Muscle layer of colon (tissue), 2 donors: ENCODE data around the gene DHRS4L2.
"Not testable (repeated sequence)": the region's sequence is repeated elsewhere in the genome, so short reads cannot be mapped to it uniquely, and the experiment has no call there.

Source experiments
- H3K27ac ChIP-seq: one replicate; pipeline ENCODE4 v1.7.0; 2013; ENCODE audit warnings: low read depth, mild to moderate bottlenecking, low read length, moderate library complexity
- H3K27me3 ChIP-seq, 2 donors: one replicate each; pipeline ENCODE4 v1.7.0; 2013; ENCODE audit warnings: low read length in 2 of 2, mild to moderate bottlenecking in 2 of 2; ENCODE audit not compliant: insufficient read depth in 2 of 2, control insufficient read depth in 1 of 2
- H3K36me3 ChIP-seq: one replicate; pipeline ENCODE4 v1.7.0; 2013; ENCODE audit warnings: mild to moderate bottlenecking, low read length; ENCODE audit not compliant: insufficient read depth
- H3K4me1 ChIP-seq: one replicate; pipeline ENCODE4 v1.7.0; 2013; ENCODE audit warnings: mild to moderate bottlenecking, low read length; ENCODE audit not compliant: insufficient read depth
- H3K4me3 ChIP-seq, 2 donors: one replicate each; pipeline ENCODE4 v1.7.0; 2013; ENCODE audit warnings: low read length in 2 of 2, low read depth in 1 of 2, mild to moderate bottlenecking in 1 of 2, moderate library complexity in 1 of 2
- H3K9ac ChIP-seq: one replicate; pipeline ENCODE4 v1.7.0; 2013; ENCODE audit warnings: low read length
- H3K9me3 ChIP-seq: one replicate; pipeline ENCODE4 v1.7.0; 2013; ENCODE audit warnings: mild to moderate bottlenecking, low read length
- donor health status: abdominal sarcoma.
- donor health status: Adenocarcinoma of cecum.

The DHRS4L2 gene

GRCh38 chr14:24006471-24006816, 17.7 kb downstream of the DHRS4L2 start:
- not testable (repeated sequence) for H3K4me1 ChIP-seq, H3K36me3 ChIP-seq, H3K9me3 ChIP-seq, H3K27me3 ChIP-seq, H3K9ac ChIP-seq, H3K27ac ChIP-seq, H3K4me3 ChIP-seq

- not testable (repeated sequence) for H3K4me3 ChIP-seq, H3K27ac ChIP-seq, H3K27me3 ChIP-seq, H3K9ac ChIP-seq, H3K9me3 ChIP-seq, H3K4me1 ChIP-seq, H3K36me3 ChIP-seq
Observed at GRCh38 chr14:24006817-24007652, 18.3 kb downstream of the DHRS4L2 start.

GRCh38 chr14:24011051-24011450, 22.3 kb downstream of the DHRS4L2 start:
- H3K4me3 ChIP-seq, result no peak overlapping the region
- H3K9me3 ChIP-seq, result no peaks in the 10 kb centered on the region
- no peak overlapping the region for H3K27ac ChIP-seq
- H3K4me1 ChIP-seq, result peaks cover 7% of the 10 kb centered on the region
- H3K36me3 ChIP-seq, result no peaks in the 10 kb centered on the region
- no peak overlapping the region for H3K9ac ChIP-seq
- no peaks in the 10 kb centered on the region for H3K27me3 ChIP-seq

GRCh38 chr14:24012726-24013273, 24.1 kb downstream of the DHRS4L2 start:
- not testable (repeated sequence) for H3K9me3 ChIP-seq, H3K36me3 ChIP-seq, H3K9ac ChIP-seq, H3K27ac ChIP-seq, H3K27me3 ChIP-seq, H3K4me1 ChIP-seq, H3K4me3 ChIP-seq

GRCh38 chr14:24013654-24014514, 25.2 kb downstream of the DHRS4L2 start:
- H3K9ac ChIP-seq, result no peak overlapping the region
- peaks cover 7% of the 10 kb centered on the region for H3K4me1 ChIP-seq
- no peak overlapping the region for H3K4me3 ChIP-seq
- no peak overlapping the region for H3K27ac ChIP-seq
- H3K9me3 ChIP-seq, result no peaks in the 10 kb centered on the region
- H3K27me3 ChIP-seq, result no peaks in the 10 kb centered on the region
- H3K36me3 ChIP-seq, result no peaks in the 10 kb centered on the region

GRCh38 chr14:24015745-24016144, 27.0 kb downstream of the DHRS4L2 start:
- not testable (repeated sequence) for H3K27ac ChIP-seq, H3K27me3 ChIP-seq, H3K9me3 ChIP-seq, H3K4me3 ChIP-seq, H3K9ac ChIP-seq, H3K36me3 ChIP-seq, H3K4me1 ChIP-seq

- H3K4me1 ChIP-seq, H3K4me3 ChIP-seq, H3K27me3 ChIP-seq, H3K36me3 ChIP-seq, H3K27ac ChIP-seq, H3K9me3 ChIP-seq, H3K9ac ChIP-seq: not testable (repeated sequence)
Observed at GRCh38 chr14:24018978-24019377, 30.2 kb downstream of the DHRS4L2 start.

- not testable (repeated sequence) for H3K36me3 ChIP-seq, H3K9ac ChIP-seq, H3K4me1 ChIP-seq, H3K4me3 ChIP-seq, H3K27ac ChIP-seq, H3K27me3 ChIP-seq, H3K9me3 ChIP-seq
Observed at GRCh38 chr14:24019944-24020343, 31.2 kb downstream of the DHRS4L2 start.

- not testable (repeated sequence) for H3K36me3 ChIP-seq, H3K9me3 ChIP-seq, H3K4me1 ChIP-seq, H3K27me3 ChIP-seq, H3K9ac ChIP-seq, H3K4me3 ChIP-seq, H3K27ac ChIP-seq
Observed at GRCh38 chr14:24020520-24020919, 31.8 kb downstream of the DHRS4L2 start.

GRCh38 chr14:24024939-24025418, 36.2 kb downstream of the DHRS4L2 start:
- not testable (repeated sequence) for H3K4me1 ChIP-seq, H3K4me3 ChIP-seq, H3K27ac ChIP-seq, H3K27me3 ChIP-seq, H3K36me3 ChIP-seq, H3K9me3 ChIP-seq, H3K9ac ChIP-seq

- not testable (repeated sequence) for H3K4me3 ChIP-seq, H3K27ac ChIP-seq, H3K4me1 ChIP-seq, H3K9me3 ChIP-seq, H3K9ac ChIP-seq, H3K36me3 ChIP-seq, H3K27me3 ChIP-seq
Observed at GRCh38 chr14:24029687-24030086, 41.0 kb downstream of the DHRS4L2 start.
